DND-41 (cell line): ENCODE measurements around the gene POTEM.
"Not testable (repeated sequence)": the region's sequence is repeated elsewhere in the genome, so short reads cannot be mapped to it uniquely, and the experiment has no call there.

ENCODE experiments used
- EZH2 ChIP-seq: IDR thresholded peaks from 3 replicates; pipeline ENCODE4 v1.6.1; 2012; ENCODE audit warnings: borderline replicate concordance, low read depth, mild to moderate bottlenecking, moderate library complexity, low read length, inconsistent platforms; ENCODE audit not compliant: severe bottlenecking
- TF ChIP-seq, protein P1 (sequence below): IDR thresholded peaks from 2 replicates; pipeline ENCODE4 v1.5.1; 2012; ENCODE audit warnings: borderline replicate concordance, low read length, moderate library complexity, mild to moderate bottlenecking; ENCODE audit not compliant: poor library complexity, severe bottlenecking; ENCODE audit errors: extremely low read depth

DNA sequence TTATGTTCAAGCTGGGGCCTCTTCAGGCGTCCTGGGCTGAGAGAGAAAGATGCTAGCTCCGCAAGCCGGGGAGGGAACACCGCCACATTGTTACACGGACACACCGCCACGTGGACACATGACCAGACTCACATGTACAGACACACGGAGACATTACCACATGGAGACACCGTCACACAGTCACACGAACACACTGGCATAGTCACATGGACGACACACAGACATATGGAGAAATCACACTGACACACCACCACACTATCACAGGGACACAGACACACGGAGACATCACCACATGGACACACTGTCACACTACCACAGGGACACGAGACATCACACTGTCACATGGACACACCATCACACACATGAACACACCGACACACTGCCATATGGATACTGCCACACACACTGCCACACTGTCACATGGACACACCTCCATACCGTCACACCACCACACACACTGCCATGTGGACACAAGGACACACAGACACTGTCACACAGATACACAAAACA lies 57.9 kb downstream of the POTEM start:
- TF ChIP-seq, protein P1, sequence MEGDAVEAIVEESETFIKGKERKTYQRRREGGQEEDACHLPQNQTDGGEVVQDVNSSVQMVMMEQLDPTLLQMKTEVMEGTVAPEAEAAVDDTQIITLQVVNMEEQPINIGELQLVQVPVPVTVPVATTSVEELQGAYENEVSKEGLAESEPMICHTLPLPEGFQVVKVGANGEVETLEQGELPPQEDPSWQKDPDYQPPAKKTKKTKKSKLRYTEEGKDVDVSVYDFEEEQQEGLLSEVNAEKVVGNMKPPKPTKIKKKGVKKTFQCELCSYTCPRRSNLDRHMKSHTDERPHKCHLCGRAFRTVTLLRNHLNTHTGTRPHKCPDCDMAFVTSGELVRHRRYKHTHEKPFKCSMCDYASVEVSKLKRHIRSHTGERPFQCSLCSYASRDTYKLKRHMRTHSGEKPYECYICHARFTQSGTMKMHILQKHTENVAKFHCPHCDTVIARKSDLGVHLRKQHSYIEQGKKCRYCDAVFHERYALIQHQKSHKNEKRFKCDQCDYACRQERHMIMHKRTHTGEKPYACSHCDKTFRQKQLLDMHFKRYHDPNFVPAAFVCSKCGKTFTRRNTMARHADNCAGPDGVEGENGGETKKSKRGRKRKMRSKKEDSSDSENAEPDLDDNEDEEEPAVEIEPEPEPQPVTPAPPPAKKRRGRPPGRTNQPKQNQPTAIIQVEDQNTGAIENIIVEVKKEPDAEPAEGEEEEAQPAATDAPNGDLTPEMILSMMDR: not testable (repeated sequence)
- TF ChIP-seq EZH2: not testable (repeated sequence)
